Epithelial cell of proximal tubule (primary cell): ENCODE measurements around the gene TBCK. TPM values are rescaled to one million over a fixed set of nuclear protein-coding genes. Genes with fewer than 3 reads are reported as not detected.

Experiments
- DNase-seq: peaks from one replicate; pipeline ENCODE4 v3.0.0-alpha.2; 2011; ENCODE audit warnings: low read depth
- H3K4me3 ChIP-seq: 2 replicates; pipeline ENCODE4 v1.5.1; 2011; ENCODE audit warnings: low read depth, mild to moderate bottlenecking, low read length
- total RNA-seq: library from RNA; depleted of rRNA; stranded (reverse); fragments of >200 nt; gene quantifications from 2 replicates; pipeline ENCODE4 v1.2.3, GENCODE V29; 2015
- TF ChIP-seq, protein P1 (sequence below): conservative IDR thresholded peaks from 2 replicates; pipeline ENCODE4 v1.5.1; 2012; ENCODE audit warnings: low read depth, mild to moderate bottlenecking, low read length

The TBCK gene
- total RNA-seq, 1 donor from 2014 or later: 20.8 TPM

DNA sequence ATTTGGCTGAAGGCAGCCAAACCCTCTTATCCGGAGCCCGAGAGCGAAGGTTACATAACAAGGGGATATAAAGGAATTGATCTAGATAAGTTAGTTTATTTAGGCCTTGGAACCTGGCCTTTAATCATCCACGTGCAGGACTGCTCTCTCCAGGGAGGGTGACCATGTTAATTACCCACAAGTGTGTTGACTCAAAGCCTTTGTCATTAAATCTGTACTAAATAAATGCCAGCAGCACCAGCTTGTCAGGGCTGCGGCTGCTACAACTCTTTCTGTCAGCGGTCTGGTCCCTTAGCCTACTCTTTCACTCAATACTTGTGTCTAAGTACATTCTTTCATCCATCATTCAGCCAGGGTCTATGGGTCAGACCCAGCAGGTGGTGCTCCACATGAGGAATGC is 206.1 kb downstream of the TBCK start:
- no peak overlapping the region for H3K4me3 ChIP-seq
- TF ChIP-seq, protein P1, sequence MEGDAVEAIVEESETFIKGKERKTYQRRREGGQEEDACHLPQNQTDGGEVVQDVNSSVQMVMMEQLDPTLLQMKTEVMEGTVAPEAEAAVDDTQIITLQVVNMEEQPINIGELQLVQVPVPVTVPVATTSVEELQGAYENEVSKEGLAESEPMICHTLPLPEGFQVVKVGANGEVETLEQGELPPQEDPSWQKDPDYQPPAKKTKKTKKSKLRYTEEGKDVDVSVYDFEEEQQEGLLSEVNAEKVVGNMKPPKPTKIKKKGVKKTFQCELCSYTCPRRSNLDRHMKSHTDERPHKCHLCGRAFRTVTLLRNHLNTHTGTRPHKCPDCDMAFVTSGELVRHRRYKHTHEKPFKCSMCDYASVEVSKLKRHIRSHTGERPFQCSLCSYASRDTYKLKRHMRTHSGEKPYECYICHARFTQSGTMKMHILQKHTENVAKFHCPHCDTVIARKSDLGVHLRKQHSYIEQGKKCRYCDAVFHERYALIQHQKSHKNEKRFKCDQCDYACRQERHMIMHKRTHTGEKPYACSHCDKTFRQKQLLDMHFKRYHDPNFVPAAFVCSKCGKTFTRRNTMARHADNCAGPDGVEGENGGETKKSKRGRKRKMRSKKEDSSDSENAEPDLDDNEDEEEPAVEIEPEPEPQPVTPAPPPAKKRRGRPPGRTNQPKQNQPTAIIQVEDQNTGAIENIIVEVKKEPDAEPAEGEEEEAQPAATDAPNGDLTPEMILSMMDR: no peak
- DNase-seq: no peak

GRCh38 chr4:106105697-106106096 is 210.3 kb downstream of the TBCK start:
- DNase-seq: no peak
- TF ChIP-seq, protein P1: no peak
- H3K4me3 ChIP-seq: no peak overlapping the region

DNA sequence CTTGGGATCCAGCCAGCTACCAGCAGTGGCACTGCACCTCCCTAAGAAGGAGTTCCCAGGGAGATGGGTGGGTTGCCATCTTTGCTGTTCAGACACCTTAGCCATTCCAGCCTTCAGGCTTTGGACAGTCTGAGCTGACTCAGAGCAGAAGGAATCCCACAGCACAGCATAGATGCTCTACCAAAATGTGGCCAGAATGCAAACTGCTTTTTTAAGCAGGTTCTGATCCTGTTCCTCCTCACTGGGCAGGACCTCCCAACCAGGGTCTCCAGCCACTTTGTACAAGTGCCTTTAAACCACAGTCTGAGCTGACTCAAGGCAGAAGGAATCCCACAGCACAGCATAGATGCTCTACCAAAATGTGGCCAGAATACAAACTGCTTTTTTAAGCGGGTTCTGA is 211.7 kb downstream of the TBCK start:
- no peak for DNase-seq
- TF ChIP-seq, protein P1: no peak
- no peak overlapping the region for H3K4me3 ChIP-seq

- DNase-seq: no peak
- TF ChIP-seq, protein P1: no peak
- H3K4me3 ChIP-seq: no peak overlapping the region
Observed at GRCh38 chr4:106096454-106096853, 219.6 kb downstream of the TBCK start.

DNA sequence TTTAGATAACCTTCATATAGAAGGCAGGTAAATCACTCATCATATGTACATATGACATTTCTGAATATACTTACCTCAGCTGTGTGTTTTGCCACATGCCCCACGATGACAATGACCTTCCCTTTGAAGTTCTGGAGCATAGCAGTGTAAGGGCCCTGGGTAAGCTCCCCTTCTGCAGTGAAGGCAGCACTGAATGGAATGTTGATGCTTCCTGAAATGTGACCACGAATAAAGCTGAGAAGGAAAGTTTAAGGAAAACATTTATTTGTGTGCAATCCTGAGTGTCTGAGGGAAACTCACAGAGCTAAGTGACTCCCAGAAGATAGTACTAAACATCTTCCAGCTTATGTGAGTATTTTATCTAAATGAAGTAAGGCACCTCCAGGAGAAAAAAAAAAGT is 220.6 kb downstream of the TBCK start:
- no peak for DNase-seq
- TF ChIP-seq, protein P1: no peak
- no peak overlapping the region for H3K4me3 ChIP-seq

DNA sequence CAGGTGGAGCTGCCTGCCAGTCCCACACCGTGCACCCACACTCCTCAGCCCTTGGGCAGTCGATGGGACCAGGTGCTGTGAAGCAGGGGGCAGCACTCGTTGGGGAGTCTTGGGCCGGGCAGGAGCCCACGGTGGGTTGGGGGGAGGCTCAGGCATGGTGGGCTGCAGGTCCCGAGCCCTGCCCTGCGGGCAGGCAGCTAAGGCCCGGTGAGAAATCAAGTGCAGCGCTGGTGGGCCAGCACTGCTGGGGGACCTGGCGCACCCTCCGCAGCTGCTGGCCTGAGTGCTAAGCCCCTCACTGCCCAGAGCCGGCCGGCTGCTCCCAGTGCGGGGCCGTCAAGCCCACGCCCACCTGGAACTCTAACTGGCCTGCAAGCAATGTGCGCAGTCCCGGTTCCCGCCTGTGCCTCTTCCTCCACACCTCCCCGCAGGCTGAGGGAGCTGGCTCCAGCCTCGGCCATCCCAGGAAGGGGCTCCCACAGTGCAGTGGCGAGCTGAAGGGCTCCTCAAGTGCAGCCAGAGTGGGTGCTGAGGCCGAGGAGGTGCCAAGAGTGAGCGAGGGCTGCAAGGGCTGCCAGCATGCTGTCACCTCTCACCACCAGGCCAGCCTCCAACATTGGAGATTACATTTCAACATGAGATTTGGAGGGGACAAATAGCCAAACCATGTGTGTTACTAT is 223.5 kb downstream of the TBCK start:
- no peak for DNase-seq
- TF ChIP-seq, protein P1: no peak
- no peak overlapping the region for H3K4me3 ChIP-seq

DNA sequence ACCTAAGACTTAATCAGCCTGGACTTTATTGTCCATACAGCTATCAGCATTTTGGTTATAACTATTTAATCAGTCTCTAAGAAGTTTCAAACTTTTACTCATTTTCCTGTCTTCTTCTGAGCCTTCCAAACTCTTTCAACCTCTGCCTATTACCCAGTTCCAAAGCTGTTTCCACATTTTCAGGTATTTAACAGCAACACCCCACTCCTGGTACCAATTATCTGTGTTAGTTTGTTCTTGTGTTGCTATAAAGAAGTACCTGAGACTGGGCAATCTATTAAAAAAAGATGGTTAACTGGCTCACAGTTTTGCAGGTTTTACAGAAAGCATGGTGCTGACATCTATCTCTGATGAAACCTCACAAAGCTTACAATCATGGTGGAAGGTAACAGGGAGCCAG is 225.2 kb downstream of the TBCK start:
- no peak overlapping the region for H3K4me3 ChIP-seq
- TF ChIP-seq, protein P1: no peak
- no peak for DNase-seq
